Uterus (tissue), 2 donors: Measurements from ENCODE around the gene THSD8.

ENCODE experiments used
- CTCF ChIP-seq, 4 experiments: fragments of 200-600 bp in 2 of 4; fragments of 450-650 bp in 2 of 4; sonication (generic) in 2 of 4; IDR thresholded peaks; one replicate each; pipeline ENCODE4 v1.5.1; 2016 to 2019; ENCODE audit warnings: antibody characterized with exemption in 4 of 4, mild to moderate bottlenecking in 2 of 4, moderate library complexity in 1 of 4
- POLR2A ChIP-seq, 2 donors: fragments of 450-650 bp; IDR thresholded peaks; one replicate each; pipeline ENCODE4 v1.6.1; 2016; ENCODE audit warnings: antibody characterized with exemption in 2 of 2, mild to moderate bottlenecking in 1 of 2, moderate library complexity in 1 of 2

- TF ChIP-seq CTCF (IDR thresholded peaks at IDR 0.05) (no peak), POLR2A (IDR thresholded peaks at IDR 0.05) (no peak)
These were observed 14.4 kb upstream of the THSD8 start for GRCh38 chr19:12787458-12787857.
